Measurements from ENCODE around the gene PPM1F.

PPM1F gene

DNA sequence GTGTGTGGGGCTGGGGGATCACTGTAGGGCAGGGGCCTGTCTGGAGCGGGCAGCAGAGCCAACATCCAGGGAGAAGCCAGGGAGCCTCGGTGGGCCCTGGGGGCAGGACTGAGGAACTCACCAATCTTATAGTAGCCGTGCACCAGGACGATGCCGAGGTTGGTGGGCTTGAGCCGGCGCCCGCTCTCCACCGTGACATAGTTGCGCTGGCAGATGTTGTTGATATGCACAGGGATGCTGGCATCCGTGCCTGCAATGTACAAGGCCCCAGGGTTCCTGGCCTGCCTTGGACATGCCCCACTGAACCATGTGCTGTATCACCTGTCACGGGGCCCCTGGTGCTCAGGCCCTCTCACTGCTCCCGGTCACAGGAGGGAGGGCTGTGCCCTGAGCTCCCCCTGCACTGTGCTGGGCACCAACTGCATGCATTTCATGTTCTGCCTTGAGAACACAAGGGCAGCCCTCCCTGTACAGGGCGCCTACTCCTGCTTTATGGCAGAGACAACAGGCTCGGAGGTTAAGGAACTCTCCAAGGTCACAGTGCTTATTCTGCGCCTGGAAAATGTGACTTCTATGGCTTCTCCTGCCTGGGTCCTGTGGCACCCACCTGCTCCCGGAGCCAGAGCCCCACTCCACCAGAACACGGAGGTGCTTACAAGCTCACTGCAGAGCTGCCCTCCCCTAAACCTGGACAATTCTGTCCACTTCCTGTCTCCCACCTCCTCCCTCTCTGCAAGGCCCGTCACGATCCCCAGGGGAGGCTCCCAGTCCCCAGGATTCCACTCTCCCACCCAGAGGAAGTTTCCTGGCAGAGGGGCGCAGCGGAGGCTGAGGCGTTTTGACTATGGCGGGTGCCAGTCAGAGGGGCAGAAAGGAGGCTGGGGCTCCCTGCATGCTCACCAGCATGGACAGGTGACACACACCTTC, 7.8 kb upstream of the PPM1F start:
- no peak for DNase-seq

DNA sequence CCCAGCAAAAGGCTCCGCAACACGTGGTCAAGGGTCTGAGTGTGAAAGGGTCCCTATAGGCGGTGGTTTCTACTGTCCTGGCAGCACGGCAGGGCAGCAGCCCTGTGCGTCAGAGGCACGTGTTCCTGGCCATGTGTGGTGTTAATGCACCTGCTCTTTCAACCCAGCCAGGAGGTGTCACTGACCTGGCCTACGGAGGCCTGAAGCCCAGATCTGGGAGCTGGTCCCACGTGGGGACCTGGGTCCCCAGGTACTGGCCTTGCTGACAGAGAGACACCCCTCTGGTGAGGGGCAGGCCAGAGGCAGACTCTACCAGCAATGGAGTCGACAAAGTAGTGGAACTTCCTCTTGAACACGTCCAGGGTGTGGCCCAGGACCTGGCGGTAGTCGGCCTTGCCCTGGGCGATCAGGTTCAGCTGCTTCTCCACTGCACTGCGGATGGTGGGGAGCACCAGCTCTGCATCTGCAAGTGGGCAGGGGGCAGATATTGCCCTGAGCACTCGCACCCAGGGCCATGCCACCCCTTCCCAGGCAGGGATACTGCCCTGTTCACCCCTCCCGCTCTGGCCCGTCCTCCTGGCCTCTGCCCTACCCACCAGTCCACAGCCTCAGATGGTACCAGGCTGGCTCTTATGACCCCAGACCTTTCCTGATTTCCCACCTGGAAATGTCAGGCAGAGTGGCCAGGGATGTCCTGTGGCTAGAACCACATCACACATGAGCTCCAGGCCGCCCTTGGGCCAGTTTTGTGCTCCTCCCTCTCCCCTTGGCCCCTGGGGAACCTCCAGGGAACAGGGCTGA, 6.8 kb upstream of the PPM1F start:
- no peak for DNase-seq

DNA sequence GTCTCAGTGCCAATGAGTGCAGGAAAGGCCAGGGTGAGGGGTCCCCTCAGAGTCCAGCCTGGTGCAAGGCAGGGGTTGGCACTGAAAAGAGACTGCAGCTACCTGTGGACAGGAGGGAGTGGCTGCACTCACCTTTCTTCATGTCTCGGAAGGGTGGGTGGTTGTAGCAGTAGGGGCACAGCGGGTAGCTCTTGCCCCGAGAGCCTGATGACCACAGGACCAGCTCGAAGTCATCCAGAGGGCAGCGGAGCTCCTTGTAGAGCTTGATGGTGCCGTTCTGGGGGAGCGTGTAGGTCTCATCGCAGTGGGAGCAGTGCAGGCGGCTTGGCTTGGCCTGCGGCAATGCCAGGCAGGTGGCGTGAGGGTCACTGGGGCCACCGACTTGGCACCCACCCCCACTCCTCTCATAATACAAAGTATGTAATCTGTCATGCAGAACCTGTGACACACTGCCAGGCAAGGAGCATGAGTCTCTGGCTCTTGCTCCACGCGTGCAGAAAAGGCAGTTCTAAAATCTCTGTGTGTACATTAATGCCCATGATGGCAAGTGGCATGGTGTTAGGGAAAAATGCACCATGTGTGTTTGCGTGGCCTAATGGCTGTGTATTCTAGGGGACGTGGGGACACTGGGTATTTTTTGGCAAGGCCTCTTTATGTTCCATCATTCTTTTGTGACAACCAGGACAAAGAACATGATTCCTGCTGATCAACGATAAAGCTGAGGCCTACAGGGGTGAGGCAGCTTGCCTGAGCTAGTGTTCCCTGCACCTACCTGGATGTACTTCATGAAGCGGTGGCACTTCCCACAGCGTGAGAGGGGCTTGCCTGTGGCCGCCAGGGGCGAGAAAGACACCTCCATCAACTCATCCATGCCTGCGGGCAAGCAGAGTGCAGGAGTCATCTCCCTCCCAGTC, 6.0 kb upstream of the PPM1F start:
- no peak for DNase-seq

DNA sequence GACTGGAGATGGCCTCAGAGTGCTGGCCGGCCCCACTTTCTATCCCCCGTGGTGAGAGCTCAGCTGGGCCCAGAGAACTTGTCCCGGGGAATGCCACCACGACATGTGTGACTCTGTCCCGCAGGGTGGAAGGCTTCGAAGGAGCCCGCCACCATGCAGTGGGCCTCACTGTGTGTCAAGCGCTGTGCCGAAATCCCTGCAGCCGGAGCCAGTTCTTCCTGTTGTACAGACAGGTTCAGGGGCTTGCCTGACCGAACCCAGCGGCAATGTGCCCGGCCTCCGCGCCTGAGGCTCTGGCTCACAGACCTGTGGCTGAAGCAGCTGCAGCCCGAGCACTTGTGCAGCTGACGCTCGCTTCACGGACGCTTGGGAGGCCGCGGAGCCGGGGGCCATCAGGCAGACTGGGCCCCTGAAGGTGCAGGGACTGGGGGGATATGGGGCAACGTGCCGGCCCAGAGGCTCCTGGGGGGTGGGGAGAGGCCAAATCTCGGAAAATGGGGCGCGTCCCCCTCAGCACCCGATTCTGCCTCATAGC, 650 bp downstream of the PPM1F start:
- DNase-seq = peak in 1 of 2 donors; percentile 23

DNA sequence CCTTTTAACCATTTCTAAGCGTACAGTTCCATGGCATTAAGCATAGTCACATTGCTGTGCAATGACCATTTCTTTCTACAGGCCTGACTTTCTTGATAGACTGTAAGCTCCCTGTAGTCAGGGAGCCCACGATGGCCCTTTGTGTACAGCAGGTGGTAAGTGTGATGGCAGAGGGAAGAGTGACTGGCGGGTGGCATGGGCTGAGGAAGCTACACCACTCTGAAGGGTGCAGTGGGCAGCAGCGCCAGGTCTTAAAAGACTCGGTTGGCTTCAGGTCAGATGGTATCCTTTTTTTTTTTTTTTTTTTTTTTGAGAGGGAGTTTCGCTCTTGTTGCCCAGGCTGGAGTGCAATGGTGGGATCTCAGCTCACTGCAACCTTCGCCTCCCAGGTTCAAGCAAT, 1.6 kb downstream of the PPM1F start:
- DNase-seq = no peak

DNA sequence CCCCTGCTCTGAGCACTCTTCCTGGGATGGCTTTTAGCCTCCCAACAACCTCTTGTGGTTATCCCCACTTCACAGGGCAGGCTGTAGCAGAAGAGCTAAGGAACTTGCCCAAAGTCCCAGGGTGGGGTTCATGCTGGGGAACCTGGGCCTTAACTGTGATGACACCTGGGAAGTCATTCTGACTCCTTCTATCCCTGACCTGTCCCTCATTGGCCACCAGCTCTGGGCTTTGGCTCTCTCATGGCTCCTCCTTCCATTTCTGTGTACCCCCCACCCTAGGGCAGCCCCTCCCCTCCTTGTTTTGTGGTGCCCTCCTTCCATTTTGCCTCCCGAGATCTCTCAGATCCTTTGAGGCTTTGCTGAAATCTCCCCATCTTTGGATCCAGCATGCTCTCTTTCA, 2.7 kb downstream of the PPM1F start:
- no peak for DNase-seq

DNA sequence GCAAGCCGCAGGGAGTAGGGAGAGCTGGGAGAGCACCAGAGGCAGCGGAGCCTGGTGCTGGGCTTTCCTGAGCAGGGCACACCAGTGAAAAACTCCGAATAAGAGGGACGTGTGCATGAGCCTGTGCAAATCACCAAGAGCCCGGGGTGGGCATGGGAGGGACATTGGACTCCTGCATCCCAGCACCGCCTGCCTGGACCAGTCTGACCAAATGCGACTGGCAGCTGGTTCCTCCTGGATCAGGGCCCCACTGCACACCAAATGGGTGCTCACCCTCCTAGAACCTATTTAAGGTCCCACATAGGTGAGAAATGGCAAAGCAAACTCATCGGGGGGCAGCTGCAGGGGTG, 3.1 kb downstream of the PPM1F start:
- no peak for DNase-seq

DNA sequence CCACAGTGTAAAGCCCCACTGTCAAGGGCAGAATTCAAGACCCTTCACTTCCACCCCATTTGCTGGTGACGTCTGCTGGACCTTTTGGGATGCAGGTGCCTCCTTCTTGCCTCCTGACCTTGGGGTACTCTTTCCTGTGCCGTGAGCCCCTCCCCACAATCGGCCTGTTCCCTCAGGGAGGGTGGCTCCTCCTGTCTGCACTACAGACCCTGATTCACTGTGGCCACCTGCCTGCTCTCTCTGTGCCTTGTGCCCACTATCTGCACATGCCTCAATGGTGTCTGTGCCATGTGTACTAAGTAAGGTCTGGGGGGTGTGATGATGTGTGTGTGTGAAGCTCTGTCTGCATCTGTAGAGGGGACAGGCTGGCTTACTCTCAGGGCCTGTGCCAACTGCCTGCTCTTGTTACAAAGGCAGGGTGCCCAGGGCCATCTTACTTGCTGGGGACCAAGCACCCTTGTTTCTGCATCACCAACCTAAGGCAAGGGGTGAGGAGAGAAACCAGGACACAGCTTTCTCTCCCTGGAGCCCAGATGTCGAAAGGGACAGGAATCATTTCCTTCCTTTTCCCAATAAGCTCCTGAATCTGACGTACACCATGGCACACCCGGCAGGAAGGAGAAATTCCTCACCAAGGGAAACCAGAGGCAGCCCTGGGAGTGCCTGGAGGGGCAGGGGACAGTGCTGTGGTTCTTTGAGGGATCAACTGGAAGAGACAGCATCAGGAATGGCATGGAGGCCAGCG, 3.7 kb downstream of the PPM1F start:
- no peak for DNase-seq

DNA sequence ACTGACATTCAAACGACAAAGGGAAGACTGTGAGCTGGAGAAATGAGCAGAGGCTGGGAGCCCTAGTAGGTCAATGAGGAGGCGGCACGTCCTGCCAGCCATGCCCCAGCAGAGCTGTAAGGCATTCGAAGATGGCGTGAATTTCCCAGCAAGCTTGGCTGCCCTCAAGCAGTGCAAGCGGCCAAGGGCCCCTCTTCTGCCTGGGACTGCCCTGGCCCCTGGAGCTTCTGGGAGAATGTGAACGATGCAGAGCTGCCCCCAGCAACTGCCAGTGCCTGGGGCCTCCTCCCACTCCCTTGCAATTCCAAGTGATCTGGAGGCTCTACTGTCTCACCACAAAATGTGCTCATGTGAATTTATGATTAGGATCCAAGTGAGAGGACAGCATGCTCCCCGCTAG, 4.3 kb downstream of the PPM1F start:
- no peak for DNase-seq

DNA sequence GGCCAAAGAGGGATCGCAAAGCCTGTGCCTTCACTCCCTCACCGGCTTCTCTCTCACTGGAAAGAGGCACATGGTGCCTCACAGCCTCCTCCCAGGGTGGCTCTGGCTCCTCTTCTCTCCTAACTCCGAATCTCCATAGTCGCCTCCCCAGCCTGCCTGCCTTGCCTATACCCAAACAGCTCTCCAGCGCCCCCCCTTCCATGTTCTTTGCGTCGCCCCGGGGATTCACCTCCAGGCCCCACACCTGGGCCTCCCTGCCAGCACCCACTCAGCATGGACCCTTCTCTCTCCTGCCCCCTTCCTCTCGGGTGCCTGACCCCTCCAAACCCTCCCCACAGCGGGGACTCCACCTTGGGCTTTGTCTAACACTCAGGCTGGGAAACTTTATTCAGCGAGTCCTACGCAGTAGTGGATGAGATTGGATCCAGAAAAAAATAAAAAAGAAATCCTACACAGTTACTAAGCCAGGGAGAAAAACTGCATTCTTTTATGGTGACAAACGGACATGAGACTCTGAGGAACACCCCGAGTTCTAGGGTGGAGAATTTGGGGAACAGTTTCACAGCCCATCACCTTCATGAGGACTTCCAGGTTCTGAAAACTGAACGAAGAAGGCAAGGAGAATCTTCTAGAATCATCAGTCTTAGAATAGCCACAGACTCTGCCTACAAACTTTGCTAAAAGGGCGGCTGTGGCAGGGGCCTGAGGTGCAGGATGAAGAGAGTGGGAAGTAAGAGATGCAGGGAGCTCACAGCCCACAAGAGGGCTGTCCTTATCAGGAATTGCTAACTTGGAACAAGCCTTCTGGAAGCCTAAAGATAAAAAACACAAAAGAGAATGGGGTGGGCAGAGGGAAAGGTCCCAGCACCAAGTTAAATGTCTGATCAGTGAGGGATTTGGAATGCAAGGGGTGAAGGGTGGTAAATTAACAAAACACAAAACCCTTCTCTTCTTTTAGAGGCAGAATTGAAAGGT, 5.3 kb downstream of the PPM1F start:
- DNase-seq = no peak

DNA sequence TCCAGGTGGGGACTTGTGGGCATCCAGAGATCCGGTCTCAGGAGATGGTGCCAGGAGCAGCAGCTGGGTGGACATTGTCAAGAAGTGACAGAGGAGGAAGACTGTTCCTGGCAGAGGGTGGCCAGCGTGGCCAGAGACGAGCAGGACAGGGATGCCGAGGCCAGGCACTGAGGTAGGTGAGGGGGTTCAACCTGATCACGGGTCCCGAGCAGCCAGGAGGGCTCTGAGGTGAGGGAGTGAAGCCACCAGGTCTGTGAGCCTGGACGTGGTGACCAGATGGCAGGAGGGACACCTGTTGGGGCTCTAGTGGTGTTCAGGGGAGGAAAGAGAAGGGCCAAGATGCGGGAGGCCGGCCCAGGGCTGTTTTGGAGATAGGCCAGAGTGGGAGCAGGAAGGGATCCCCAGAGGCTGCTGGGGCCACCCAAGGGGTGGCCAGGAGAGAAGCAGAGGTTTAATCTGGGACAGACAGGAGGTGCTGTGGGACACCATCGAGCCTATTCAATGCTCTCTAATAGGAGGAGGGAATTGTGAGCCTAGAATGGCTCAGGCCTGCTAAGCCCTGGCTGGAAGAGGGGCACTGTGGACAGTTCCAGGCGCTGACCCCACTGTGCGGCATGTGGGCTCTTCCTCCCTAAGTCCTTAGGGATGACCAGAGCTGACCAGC, 6.3 kb downstream of the PPM1F start:
- no peak for DNase-seq

DNA sequence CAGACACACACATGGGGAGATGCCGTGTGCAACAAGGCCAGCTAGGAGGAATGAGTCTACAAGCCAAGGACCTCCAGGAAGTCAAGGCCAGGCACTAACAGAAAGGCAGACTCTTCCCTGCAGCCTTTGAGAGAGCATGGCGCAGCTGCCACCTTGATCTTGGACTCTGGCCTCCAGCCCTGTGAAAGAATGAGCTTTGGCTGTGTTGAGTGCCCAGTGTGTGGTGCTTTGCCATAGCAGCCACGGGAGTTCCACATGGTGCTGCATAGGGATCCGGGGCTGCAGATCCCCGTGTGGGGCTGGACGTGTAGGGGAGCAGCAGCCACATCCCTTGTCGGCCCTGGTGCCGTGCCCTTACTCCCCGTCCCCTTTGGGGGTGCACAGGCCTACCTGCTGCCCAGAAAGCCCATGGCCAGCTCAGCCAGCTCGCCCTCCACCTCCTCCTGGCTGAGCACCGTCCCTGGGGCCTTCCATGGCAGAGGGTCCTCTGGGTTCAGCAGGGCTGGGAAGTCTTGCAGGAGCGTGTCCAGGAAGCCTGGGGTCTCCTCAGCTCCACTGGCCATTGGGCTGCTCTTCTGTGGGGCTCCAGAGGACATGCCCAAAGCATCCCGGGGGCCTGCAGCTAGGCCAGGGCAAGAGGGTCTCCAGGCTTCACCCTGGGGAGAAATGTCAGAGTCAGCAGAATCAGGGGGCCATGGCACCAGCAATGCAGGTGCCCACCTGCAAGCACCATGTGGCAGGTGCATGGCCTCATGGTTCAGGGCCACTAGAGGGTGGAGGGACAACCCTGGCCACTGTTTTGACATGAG, 7.0 kb downstream of the PPM1F start:
- no peak for DNase-seq

DNA sequence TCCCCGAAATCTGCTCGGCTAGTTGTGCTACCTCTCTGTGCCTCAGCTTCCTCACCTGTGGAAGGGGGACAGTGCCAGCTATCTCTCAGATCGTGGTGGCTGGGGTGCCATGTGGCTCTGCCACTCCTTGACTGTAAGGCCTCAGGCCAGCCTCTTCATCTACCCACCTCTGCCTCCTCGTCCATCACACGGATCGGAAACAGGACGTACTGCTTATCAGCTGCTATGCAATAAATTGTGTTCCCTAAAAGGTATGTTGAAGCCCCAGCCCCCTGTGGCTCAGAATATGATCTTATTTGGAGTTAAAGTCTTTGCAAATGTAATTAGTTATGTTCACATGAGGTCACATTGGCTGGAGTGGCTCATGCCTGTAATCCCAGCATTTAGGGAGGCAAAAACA, 7.8 kb downstream of the PPM1F start:
- no peak for DNase-seq

DNA sequence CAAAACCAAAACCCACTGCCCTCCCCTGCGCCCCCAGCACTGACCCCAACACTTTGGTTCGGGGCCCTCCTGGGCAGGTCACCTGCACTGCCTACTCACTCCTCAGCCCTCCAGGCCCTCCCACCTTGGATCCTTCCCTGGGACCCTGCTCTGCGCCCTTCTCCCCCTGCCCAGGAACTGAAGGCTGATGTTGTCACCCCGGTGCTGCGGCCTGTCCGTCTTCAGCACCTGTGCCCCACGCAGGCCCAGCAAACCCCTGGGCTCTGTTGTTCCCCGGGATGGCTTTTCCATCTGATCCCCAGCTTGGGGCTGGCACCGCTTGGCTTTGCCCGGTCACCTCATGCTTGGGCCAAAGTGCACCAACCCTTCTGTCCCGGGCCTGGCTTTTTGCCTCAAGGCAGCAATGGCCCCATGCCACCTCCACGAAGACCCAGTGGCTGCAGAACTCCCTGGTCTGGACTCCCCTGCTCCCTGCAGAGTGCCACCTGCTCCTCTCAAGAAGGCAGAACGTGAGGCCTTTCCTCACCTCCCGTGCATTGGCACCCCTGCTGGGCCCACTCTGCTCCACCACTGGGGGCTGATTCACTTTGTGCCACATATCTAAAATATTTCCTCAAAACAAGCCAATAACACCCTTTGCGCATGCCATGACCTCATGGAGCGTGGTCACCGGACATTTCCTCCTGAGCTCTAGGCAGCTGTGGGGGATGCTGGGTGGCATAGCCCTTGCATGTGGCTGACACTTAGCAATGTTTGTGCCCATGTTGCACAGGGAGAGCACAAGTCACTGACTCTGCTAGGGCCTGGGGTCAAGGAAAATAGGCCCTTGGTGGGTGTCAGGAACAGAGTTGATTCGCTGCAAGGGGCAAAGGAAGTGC, 8.8 kb downstream of the PPM1F start:
- no peak for DNase-seq

DNA sequence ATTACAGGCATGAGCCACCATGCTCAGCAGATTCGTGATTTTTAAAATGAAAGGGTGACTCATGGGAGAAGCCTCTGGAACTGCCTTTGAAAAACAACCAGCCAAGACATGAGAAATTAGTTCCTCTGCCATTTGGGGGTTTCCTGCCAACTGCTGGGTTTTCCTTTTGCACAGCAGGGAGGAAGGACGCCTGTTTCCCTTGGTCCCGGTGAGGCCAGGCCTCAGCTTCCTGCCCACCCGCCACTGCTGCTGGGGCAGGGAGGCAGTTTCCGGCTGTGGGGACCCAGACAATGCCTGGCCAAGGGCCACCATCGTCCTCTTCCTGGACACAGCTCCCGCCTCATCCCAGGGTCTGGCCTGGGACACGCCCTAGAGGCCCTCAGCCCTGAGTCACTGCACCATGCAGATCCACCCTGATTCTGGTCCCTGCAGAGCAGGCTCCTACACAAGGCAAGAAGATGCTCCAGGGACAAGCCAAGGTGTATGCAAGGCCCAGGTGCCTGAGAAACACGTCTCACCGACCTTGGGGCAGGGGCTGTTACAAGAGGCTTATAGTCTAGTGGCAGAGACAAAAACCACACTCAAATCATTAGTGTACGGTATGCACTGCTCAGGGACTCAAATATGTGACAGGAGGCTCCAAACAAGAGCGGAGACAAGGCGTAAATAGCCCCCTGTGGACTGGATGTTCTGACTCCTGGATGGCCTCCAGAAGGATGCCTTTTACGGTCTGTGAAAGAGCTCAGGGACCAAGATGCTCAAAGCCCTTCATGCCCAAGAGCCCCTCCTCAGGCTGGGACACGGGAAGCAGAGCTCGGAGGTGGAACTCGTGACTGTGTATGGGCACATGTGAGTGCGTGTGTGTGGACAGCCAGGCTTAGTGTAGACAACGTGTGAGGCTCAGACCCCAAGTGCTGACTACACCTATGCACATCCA, 10.0 kb downstream of the PPM1F start:
- DNase-seq = peak in 1 of 2 donors; percentile 61

DNA sequence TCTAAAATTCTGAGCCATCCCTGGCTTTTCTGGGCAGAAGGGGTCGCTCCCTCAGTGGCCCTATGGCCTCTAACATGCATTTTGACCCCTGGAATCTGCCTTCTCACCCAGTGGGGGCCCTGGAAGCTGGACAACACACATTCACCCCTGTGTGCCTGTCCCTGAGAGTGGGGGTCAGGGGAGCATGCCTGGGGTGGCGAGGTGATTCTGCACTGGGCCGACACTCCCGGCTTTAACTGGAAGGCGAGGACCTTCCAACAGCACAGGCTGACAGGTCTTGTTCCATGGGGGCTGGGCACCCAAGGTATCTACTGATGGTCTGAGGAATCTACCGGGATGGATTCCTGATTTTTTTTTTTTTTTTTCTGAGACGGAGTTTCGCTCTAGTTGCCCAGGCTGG, 10.7 kb downstream of the PPM1F start:
- DNase-seq = no peak

DNA sequence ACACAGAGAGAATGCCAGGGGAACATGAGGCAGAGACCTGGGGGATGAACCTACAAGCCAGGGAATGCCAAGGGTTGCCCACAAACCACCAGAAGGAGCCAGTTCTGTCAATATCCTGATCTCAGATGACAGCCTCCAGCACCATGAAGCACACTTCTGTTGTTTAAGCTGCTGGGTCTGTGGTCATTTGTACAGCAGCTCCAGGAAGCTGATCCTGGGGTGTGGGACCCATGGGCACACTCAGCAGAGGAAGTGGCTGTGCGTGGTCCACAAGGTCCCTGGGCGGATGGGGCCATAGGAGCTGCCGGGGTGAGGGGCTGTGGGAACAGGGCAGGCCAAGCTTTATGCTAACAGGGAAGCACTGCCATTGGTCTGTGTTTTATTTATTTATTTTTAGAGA, 12.1 kb downstream of the PPM1F start:
- peak in 1 of 2 donors; percentile 36 for DNase-seq

All from CD4-positive, alpha-beta T cell treated with Interleukin-1 beta for 1 hour (primary cell).